Skeletal muscle satellite cell (primary cell): ENCODE results near the gene LDHAL6B.

Source experiments
- H3K27me3 ChIP-seq: 2 replicates; pipeline ENCODE4 v1.7.0; 2013; ENCODE audit warnings: low read length; ENCODE audit not compliant: control insufficient read depth, insufficient read depth
- H3K36me3 ChIP-seq: 2 replicates; pipeline ENCODE4 v1.7.0; 2013; ENCODE audit warnings: mild to moderate bottlenecking, control low read depth, low read length; ENCODE audit not compliant: insufficient read depth
- H3K4me1 ChIP-seq: 2 replicates; pipeline ENCODE4 v1.7.0; 2013; ENCODE audit warnings: low read length; ENCODE audit not compliant: control insufficient read depth, insufficient read depth
- H3K4me2 ChIP-seq: 2 replicates; pipeline ENCODE4 v1.7.0; 2013; ENCODE audit warnings: mild to moderate bottlenecking, low read length
- H3K4me3 ChIP-seq: 2 replicates; pipeline ENCODE4 v1.7.0; 2013; ENCODE audit warnings: low read length
- H3K9ac ChIP-seq: 2 replicates; pipeline ENCODE4 v1.7.0; 2013; ENCODE audit warnings: mild to moderate bottlenecking, low read depth, low read length, moderate library complexity
- H3K9me3 ChIP-seq: replicated peaks from 2 replicates; pipeline ENCODE4 v1.7.0; 2013; ENCODE audit warnings: mild to moderate bottlenecking, control low read depth, low read length

Gene LDHAL6B

DNA sequence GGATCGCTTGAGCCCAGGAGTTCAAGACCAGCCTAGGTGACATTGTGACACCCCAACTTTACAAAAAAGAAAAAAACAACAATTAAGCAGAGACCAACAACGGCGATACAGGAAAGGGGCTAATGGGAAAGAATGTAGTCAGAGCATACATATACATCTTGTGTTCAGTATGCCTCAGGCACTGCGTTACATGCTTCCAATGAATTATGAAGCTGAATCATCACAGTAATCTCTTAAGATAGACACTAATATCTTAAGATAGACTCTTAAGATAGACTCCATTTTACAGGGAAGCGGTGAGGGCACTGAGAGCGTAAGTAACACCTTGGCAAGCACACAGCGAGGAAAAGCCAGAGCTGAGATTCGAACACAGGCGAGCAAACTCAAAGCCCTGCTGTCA, 6.1 kb upstream of the LDHAL6B start:
- no peaks in the 10 kb centered on the region for H3K27me3 ChIP-seq
- H3K4me2 ChIP-seq = no peak overlapping the region
- no peak overlapping the region for H3K4me3 ChIP-seq
- peaks cover 10% of the 10 kb centered on the region for H3K4me1 ChIP-seq
- H3K9ac ChIP-seq = no peak overlapping the region
- peaks cover 61% of the 10 kb centered on the region for H3K36me3 ChIP-seq
- no peaks in the 10 kb centered on the region for H3K9me3 ChIP-seq

GRCh38 chr15:59203008-59203407, 3.6 kb upstream of the LDHAL6B start:
- Histone ChIP-seq H3K9me3 (no peaks in the 10 kb centered on the region), H3K4me1 (peaks cover 10% of the 10 kb centered on the region), H3K4me2 (no peak overlapping the region), H3K27me3 (no peaks in the 10 kb centered on the region), H3K4me3 (no peak overlapping the region), H3K36me3 (peaks cover 78% of the 10 kb centered on the region), H3K9ac (no peak overlapping the region)

- peaks cover 82% of the 10 kb centered on the region for H3K36me3 ChIP-seq
- H3K4me3 ChIP-seq = no peak overlapping the region
These were observed 3.0 kb upstream of the LDHAL6B start for GRCh38 chr15:59203657-59204056.

GRCh38 chr15:59205839-59206622, 612 bp upstream of the LDHAL6B start:
- Histone ChIP-seq H3K9ac (no peak overlapping the region), H3K4me2 (no peak overlapping the region), H3K4me1 (no peaks in the 10 kb centered on the region), H3K4me3 (no peak overlapping the region), H3K9me3 (no peaks in the 10 kb centered on the region), H3K27me3 (no peaks in the 10 kb centered on the region), H3K36me3 (peaks cover 87% of the 10 kb centered on the region)

More at GRCh38 chr15:59203657-59204056, 3.0 kb upstream of the LDHAL6B start:
- Histone ChIP-seq H3K4me2 (no peak overlapping the region), H3K27me3 (no peaks in the 10 kb centered on the region), H3K9ac (no peak overlapping the region), H3K4me1 (peaks cover 10% of the 10 kb centered on the region), H3K9me3 (no peaks in the 10 kb centered on the region)

- Histone ChIP-seq H3K9ac (no peak overlapping the region), H3K4me1 (no peaks in the 10 kb centered on the region), H3K36me3 (peaks cover 80% of the 10 kb centered on the region), H3K9me3 (no peaks in the 10 kb centered on the region), H3K4me3 (no peak overlapping the region), H3K4me2 (no peak overlapping the region), H3K27me3 (no peaks in the 10 kb centered on the region)
These were observed 2.1 kb downstream of the LDHAL6B start for GRCh38 chr15:59208613-59209249.

GRCh38 chr15:59210186-59210585, 3.5 kb downstream of the LDHAL6B start:
- Histone ChIP-seq H3K9me3 (no peaks in the 10 kb centered on the region), H3K9ac (no peak overlapping the region), H3K4me3 (no peak overlapping the region), H3K4me2 (no peak overlapping the region), H3K4me1 (no peaks in the 10 kb centered on the region), H3K27me3 (no peaks in the 10 kb centered on the region), H3K36me3 (peaks cover 80% of the 10 kb centered on the region)

DNA sequence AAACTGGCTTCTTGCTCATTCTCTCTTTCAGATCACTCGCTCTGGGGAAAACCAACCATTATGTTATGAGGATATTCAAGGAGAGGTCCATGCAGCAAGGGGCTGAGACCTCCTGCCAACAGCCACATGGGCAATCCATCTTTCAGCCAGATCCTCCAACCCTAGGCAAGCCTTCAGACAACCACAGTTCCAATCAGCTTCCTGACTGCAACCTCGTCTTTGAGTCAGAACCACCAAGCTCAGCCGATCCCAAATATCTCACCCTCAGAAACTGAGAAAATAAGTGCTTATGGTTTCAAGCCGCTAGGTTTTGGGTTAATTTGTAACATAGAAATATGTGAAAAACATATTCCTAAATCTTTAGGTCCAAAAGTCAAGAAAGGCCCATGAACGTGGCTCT, 10.3 kb downstream of the LDHAL6B start:
- Histone ChIP-seq H3K9ac (no peak overlapping the region), H3K36me3 (peaks cover 74% of the 10 kb centered on the region), H3K4me3 (no peak overlapping the region)

GRCh38 chr15:59217876-59218498, 11.3 kb downstream of the LDHAL6B start:
- peaks cover 16% of the 10 kb centered on the region for H3K4me1 ChIP-seq
- H3K9me3 ChIP-seq = no peaks in the 10 kb centered on the region
- H3K9ac ChIP-seq = no peak overlapping the region
- H3K27me3 ChIP-seq = no peaks in the 10 kb centered on the region
- H3K4me3 ChIP-seq = no peak overlapping the region
- no peak overlapping the region for H3K4me2 ChIP-seq
- H3K36me3 ChIP-seq = peaks cover 72% of the 10 kb centered on the region

More for the DNA sequence above, 10.3 kb downstream of the LDHAL6B start:
- Histone ChIP-seq H3K4me1 (peaks cover 7% of the 10 kb centered on the region), H3K9me3 (no peaks in the 10 kb centered on the region), H3K27me3 (no peaks in the 10 kb centered on the region), H3K4me2 (no peak overlapping the region)

GRCh38 chr15:59218710-59219109, 12.1 kb downstream of the LDHAL6B start:
- H3K27me3 ChIP-seq = no peaks in the 10 kb centered on the region
- H3K9ac ChIP-seq = no peak overlapping the region
- peaks cover 24% of the 10 kb centered on the region for H3K4me1 ChIP-seq
- no peaks in the 10 kb centered on the region for H3K9me3 ChIP-seq
- peaks cover 74% of the 10 kb centered on the region for H3K36me3 ChIP-seq
- H3K4me3 ChIP-seq = no peak overlapping the region
- no peak overlapping the region for H3K4me2 ChIP-seq

- H3K27me3 ChIP-seq = no peaks in the 10 kb centered on the region
- peaks cover 61% of the 10 kb centered on the region for H3K36me3 ChIP-seq
- peak overlapping the region; percentile 62 for H3K9ac ChIP-seq
- H3K4me3 ChIP-seq = no peak overlapping the region
- H3K4me1 ChIP-seq = peaks cover 33% of the 10 kb centered on the region
- no peaks in the 10 kb centered on the region for H3K9me3 ChIP-seq
- peak overlapping the region; percentile 43 for H3K4me2 ChIP-seq
These were observed 15.2 kb downstream of the LDHAL6B start for GRCh38 chr15:59221511-59222505.
